CD14-positive monocyte (primary cell): ENCODE data around the gene EPHB6. TPM values are rescaled to one million over a fixed set of nuclear protein-coding genes. Genes with fewer than 3 reads are reported as not detected.

Source experiments
- DNase-seq, 3 donors: peaks; one replicate each; pipeline ENCODE4 v3.0.0-alpha.2; 2011 to 2022
- H2AFZ ChIP-seq: 2 replicates; pipeline ENCODE4 v1.6.0; 2012; ENCODE audit warnings: mild to moderate bottlenecking, low read depth, low read length, inconsistent platforms; ENCODE audit not compliant: insufficient read depth, poor library complexity, severe bottlenecking
- H3K27ac ChIP-seq, 2 donors: 1 replicate in 1 of 2; 2 replicates in 1 of 2; pipeline ENCODE4 v1.5.1; 2012 to 2013; ENCODE audit warnings: low read length in 2 of 2, control low read depth in 1 of 2, inconsistent platforms in 1 of 2, low read depth in 1 of 2, mild to moderate bottlenecking in 1 of 2
- H3K27me3 ChIP-seq, 2 donors: one replicate each; pipeline versions ENCODE4 v1.6.0 to v1.6.1; 2011 to 2013; ENCODE audit warnings: low read length in 2 of 2; ENCODE audit not compliant: control insufficient read depth in 2 of 2, insufficient read depth in 2 of 2
- H3K36me3 ChIP-seq, 2 donors: replicated peaks in 1 of 2; 1 replicate in 1 of 2; 2 replicates in 1 of 2; pipeline versions ENCODE4 v1.5.1 to v1.6.1; 2012 to 2013; ENCODE audit warnings: low read length in 2 of 2, control low read depth in 1 of 2, inconsistent platforms in 1 of 2, mild to moderate bottlenecking in 1 of 2; ENCODE audit not compliant: insufficient read depth in 2 of 2, control insufficient read depth in 1 of 2
- H3K4me1 ChIP-seq, 2 donors: 1 replicate in 1 of 2; 2 replicates in 1 of 2; pipeline versions ENCODE4 v1.5.1 to v1.6.1; 2012 to 2013; ENCODE audit warnings: low read length in 2 of 2, control low read depth in 1 of 2, inconsistent platforms in 1 of 2, mild to moderate bottlenecking in 1 of 2, moderate library complexity in 1 of 2; ENCODE audit not compliant: insufficient read depth in 2 of 2, control insufficient read depth in 1 of 2
- H3K4me2 ChIP-seq: replicated peaks from 2 replicates; pipeline ENCODE3; 2012; ENCODE audit warnings: low read length, moderate library complexity, mild to moderate bottlenecking; ENCODE audit not compliant: poor library complexity, severe bottlenecking; ENCODE audit errors: extremely low read depth
- H3K4me3 ChIP-seq, 3 experiments: fragments of 200-600 bp in 1 of 3; sonication (generic) in 1 of 3; replicated peaks in 1 of 3; 1 replicate in 2 of 3; 2 replicates in 1 of 3; pipeline ENCODE4 v1.5.1; 2011 to 2013; ENCODE audit warnings: low read length in 3 of 3, mild to moderate bottlenecking in 3 of 3, control low read depth in 2 of 3, low read depth in 2 of 3, inconsistent platforms in 1 of 3, moderate library complexity in 1 of 3
- H3K79me2 ChIP-seq: 2 replicates; pipeline ENCODE4 v1.6.0; 2012; ENCODE audit warnings: mild to moderate bottlenecking, control low read depth, inconsistent platforms, low read length, moderate library complexity; ENCODE audit not compliant: insufficient read depth
- H3K9ac ChIP-seq: 2 replicates; pipeline ENCODE4 v1.6.0; 2017; ENCODE audit warnings: low read length, mild to moderate bottlenecking; ENCODE audit not compliant: insufficient read depth, poor library complexity, severe bottlenecking
- H3K9me3 ChIP-seq, 2 donors: replicated peaks in 1 of 2; 1 replicate in 1 of 2; 2 replicates in 1 of 2; pipeline versions ENCODE4 v1.5.1 to v1.6.1; 2012 to 2013; ENCODE audit warnings: low read length in 2 of 2, control low read depth in 1 of 2; ENCODE audit not compliant: control insufficient read depth in 1 of 2, insufficient read depth in 1 of 2
- H4K20me1 ChIP-seq: 2 replicates; pipeline ENCODE4 v1.6.0; 2012; ENCODE audit warnings: mild to moderate bottlenecking, low read length, control low read depth, moderate library complexity; ENCODE audit not compliant: insufficient read depth
- H3K27ac Mint-ChIP-seq, 7 donors: one replicate each; pipeline ENCODE4 v1.8.0; 2020; ENCODE audit warnings: mild to moderate bottlenecking in 7 of 7, mixed read lengths in 7 of 7, moderate library complexity in 6 of 7, inconsistent platforms in 2 of 7
- H3K27me3 Mint-ChIP-seq, 3 donors: one replicate each; pipeline ENCODE4 v1.8.0; 2021 to 2022; ENCODE audit warnings: low read depth in 3 of 3, mild to moderate bottlenecking in 3 of 3, mixed read lengths in 3 of 3, moderate library complexity in 3 of 3, inconsistent platforms in 1 of 3
- H3K36me3 Mint-ChIP-seq, 2 donors: one replicate each; pipeline ENCODE4 v1.8.0; 2020; ENCODE audit warnings: mixed read lengths in 2 of 2, inconsistent platforms in 1 of 2, mild to moderate bottlenecking in 1 of 2
- H3K4me1 Mint-ChIP-seq: one replicate; pipeline ENCODE4 v1.8.0; 2020; ENCODE audit warnings: mild to moderate bottlenecking, mixed read lengths
- H3K4me3 Mint-ChIP-seq, 2 donors: one replicate each; pipeline ENCODE4 v1.8.0; 2020; ENCODE audit warnings: mild to moderate bottlenecking in 2 of 2, mixed read lengths in 2 of 2, moderate library complexity in 1 of 2
- H3K9me3 Mint-ChIP-seq, 7 donors: one replicate each; pipeline ENCODE4 v1.8.0; 2020 to 2022; ENCODE audit warnings: mixed read lengths in 7 of 7, mild to moderate bottlenecking in 6 of 7, moderate library complexity in 6 of 7, inconsistent platforms in 2 of 7
- CTCF ChIP-seq: fragments of 200-600 bp; IDR thresholded peaks from one replicate; pipeline ENCODE4 v1.8.0; 2022; ENCODE audit warnings: antibody characterized with exemption, mild to moderate bottlenecking
- WGBS: methylation state at CpG from one replicate; pipeline ENCODE4 v1.1.5; 2013; ENCODE audit warnings: missing lambda C conversion rate; ENCODE audit not compliant: insufficient coverage; 5-methylcytosine and 5-hydroxymethylcytosine counted together
- intact Hi-C, 2 donors: fragments of 100-400 bp; cut with micrococcal nuclease; formaldehyde crosslinking; loops; one replicate each; pipeline versions ENCODE4 v1.15.0 to v1.15.1; 2023
- polyA plus RNA-seq, 3 donors: library from polyadenylated mRNA; depleted of rRNA in 1 of 3; unstranded in 2 of 3; stranded (reverse) in 1 of 3; fragments of 300-500 nt in 2 of 3; fragments of >200 nt in 1 of 3; fragmentation: Illumina TruSeq in 2 of 3; gene quantifications; 1 replicate in 2 of 3; 2 replicates in 1 of 3; pipeline ENCODE4 v1.2.3, GENCODE V29; 2012 to 2021

EPHB6 gene
- polyA plus RNA-seq, 3 donors, result 7.9 to 18.2 (median 9.3) TPM

GRCh38 chr7:142869434-142869833, 14.6 kb downstream of the EPHB6 start:
- Histone ChIP-seq H3K79me2 (no peaks in the 10 kb centered on the region), H3K36me3 (peaks cover 15 to 33% of the 10 kb centered on the region in 2 donors), H3K4me2 (no peak overlapping the region), H3K9ac (no peak overlapping the region), H4K20me1 (no peaks in the 10 kb centered on the region), H3K27me3 (no peaks in the 10 kb centered on the region), H3K4me3 (no peak overlapping the region), H3K9me3 (no peaks in the 10 kb centered on the region), H2AFZ (no peak overlapping the region), H3K27ac (no peak overlapping the region), H3K4me1 (peaks cover 12% of the 10 kb centered on the region in 2 donors)
- Mint-ChIP-seq H3K9me3 (no peaks in the 10 kb centered on the region), H3K4me1 (peaks cover 16% of the 10 kb centered on the region), H3K36me3 (peaks cover 24 to 48% of the 10 kb centered on the region in 2 donors), H3K27ac (no peak overlapping the region), H3K27me3 (peaks cover 0 to 4% (median 2%) of the 10 kb centered on the region in 3 donors), H3K4me3 (no peak overlapping the region)
- WGBS, result no CpG with 5 or more reads among the region's 2 CpGs
- TF ChIP-seq CTCF, result no peak
- intact Hi-C loops, result no loop called here
- no peak for DNase-seq

- no peaks in the 10 kb centered on the region for H3K27me3 ChIP-seq
- intact Hi-C loops, result no loop called here
- H2AFZ ChIP-seq, result no peak overlapping the region
- WGBS, result 85% methylated on average over 6 of the region's 8 CpGs
- H3K9me3 ChIP-seq, result no peaks in the 10 kb centered on the region
- no peaks in the 10 kb centered on the region for H3K79me2 ChIP-seq
- H3K36me3 Mint-ChIP-seq, result peaks cover 18 to 42% of the 10 kb centered on the region in 2 donors
- H3K9ac ChIP-seq, result no peak overlapping the region
- peaks cover 14 to 33% of the 10 kb centered on the region in 2 donors for H3K36me3 ChIP-seq
- H3K27me3 Mint-ChIP-seq, result peaks cover 0 to 4% (median 2%) of the 10 kb centered on the region in 3 donors
- H3K4me1 Mint-ChIP-seq, result peaks cover 11% of the 10 kb centered on the region
- no peak overlapping the region for H3K4me2 ChIP-seq
- no peak for TF ChIP-seq CTCF
- H3K27ac Mint-ChIP-seq, result no peak overlapping the region
- no peaks in the 10 kb centered on the region for H4K20me1 ChIP-seq
- H3K4me3 ChIP-seq, result no peak overlapping the region
- H3K4me3 Mint-ChIP-seq, result no peak overlapping the region
- no peak for DNase-seq
- peaks cover 8 to 9% of the 10 kb centered on the region in 2 donors for H3K4me1 ChIP-seq
- no peaks in the 10 kb centered on the region for H3K9me3 Mint-ChIP-seq
- no peak overlapping the region for H3K27ac ChIP-seq
Measured at GRCh38 chr7:142870147-142870559, 15.3 kb downstream of the EPHB6 start.
